Stimulated activated CD4-positive, alpha-beta T cell treated with anti-CD3 and anti-CD28 coated beads, Interleukin-1b, Interleukin-23, amount 100 ng/mL, for 1 hour (primary cell): Measurements from ENCODE around the gene VMP1.
A peak's percentile ranks its signal among the peaks of the same experiment; 100 is the strongest.

Experiments used
- DNase-seq, 2 donors: peaks; one replicate each; pipeline ENCODE4 v3.0.0-alpha.2; 2020; ENCODE audit warnings: low read depth in 2 of 2

VMP1 gene

DNA sequence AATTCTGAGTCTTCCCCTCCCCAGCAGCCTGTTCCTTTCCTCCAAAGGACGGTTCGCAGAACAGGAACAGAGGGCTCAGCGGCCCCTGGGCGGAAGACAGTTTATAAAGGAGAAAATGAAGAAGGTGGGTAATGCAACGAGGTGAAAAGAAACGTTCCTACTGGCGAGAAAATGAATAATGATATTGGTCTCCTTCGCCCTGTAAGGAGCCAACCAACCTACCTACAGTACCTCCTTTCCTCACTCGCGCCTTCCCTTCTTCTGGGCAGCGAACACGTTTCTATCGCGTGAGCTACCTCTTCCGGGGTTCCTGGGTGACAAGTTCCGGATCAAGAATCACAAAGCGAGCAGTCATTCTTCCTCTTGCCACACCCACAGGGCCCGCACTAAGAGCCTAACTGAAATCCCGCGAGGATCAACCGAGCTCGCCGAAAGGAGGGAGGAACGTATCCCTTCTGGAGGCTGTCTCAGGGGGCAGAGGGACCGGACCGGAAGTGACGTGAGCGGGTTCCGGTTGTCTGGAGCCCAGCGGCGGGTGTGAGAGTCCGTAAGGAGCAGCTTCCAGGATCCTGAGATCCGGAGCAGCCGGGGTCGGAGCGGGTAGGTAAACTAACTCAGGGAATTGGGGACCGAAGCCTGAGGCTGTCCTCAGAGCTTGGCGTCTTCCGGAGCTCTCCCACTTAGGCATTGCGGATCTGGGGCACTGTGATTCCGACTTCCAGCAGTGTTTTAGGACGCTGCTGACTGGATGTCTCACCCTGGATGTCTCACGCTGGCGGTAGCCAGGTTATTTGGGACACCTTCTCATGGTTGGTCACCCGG lies at the start of gene VMP1, which contains the start of gene PTRH2:
VMP1 (plus strand) TSS at position 506 of the 822 bp plus-strand sequence. CDS start 23,793 bp downstream, outside the sequence.
PTRH2 (minus strand) TSS at position 282 of the 822 bp plus-strand sequence. CDS start 9,452 bp downstream, outside the sequence.
- DNase-seq = peak; percentile 72 to 77

DNA sequence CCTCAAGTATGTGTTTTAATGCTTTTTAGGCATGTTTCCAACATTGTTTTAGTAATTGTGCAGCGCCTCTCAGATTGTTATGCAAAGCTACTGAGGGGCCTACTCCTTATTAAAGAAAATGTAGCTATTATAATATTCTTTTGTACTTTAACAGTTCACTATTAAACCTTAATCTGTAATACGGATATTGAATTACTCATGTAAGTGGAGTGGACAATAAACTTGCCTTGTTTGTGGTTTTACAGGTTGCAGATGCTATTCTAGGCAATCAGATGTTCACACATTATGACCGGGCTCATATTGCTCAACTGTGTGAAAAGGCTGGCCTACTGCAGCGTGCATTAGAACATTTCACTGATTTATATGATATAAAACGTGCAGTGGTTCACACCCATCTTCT lies 41.2 kb upstream of the VMP1 start:
- no peak for DNase-seq

DNA sequence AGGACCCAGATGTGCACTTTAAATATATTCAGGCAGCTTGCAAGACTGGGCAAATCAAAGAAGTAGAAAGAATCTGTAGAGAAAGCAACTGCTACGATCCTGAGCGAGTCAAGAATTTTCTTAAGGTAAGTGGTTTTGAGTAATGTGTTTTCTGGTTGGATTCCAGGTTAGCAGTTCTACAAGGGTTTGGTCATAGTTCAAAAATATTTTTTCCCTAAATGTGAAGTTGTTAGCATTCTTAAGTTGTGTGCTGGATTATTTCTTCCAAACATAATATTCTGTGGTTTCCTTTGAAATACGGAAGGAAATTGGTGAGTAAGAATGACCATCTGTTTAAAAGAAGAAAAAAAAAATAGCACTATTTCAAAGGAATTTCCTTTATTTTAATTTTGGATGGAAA lies 38.6 kb upstream of the VMP1 start:
- no peak for DNase-seq

DNA sequence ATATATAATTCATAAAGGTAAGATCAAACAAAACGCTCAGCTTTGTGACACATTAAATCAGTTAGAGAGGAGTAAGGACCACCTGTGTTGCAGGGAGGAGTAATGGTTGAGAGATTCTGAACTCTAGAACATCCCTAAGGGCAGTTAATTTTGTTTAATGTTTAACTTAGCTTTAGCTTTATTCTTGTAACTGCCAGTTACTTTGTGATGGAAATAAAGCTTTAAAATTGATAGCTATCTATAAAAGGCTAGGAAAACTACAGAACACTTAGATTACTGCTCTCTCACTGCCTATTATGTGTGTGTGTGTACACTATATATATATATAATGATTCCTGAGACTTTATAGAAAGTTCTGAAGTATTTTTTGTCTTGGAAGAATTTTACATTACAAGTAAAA lies 38.0 kb upstream of the VMP1 start:
- no peak for DNase-seq

DNA sequence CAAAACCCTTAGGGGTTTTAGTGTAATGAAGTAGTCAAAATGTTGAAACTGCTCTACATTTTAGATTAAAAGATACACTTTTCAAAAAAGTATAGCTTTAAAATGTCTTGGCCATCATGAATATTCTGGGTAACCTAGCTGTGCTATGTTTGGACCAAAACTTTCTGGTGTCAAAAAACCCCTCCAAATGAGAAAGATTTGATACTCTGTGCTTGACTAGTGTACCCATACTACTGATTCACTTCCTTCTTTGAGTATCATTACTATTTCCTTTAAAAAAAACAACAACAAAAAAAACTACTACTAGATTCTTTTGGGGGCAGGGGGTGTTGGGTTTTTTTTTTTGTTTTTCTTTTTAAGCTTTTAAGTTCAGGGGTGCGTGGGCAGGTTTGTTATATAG lies 37.5 kb upstream of the VMP1 start:
- no peak for DNase-seq

DNA sequence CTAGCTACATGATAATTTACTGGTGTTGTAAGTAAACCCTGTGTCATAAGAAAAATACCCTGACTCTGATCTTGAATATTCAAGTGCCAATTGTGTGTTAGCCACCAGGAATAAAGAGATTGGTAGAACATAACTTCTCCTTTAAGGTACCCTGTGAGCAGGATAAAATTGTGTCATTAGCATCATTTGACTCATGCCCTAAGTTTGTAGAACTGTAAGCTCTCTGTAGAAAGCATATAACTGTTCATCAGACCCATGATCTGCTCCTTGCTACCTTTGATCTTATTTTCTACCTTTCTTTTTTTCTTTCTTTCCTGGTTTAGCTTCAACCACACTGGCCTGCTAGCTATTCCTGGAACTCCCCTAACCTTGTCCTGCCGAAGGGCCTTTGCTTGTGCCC lies 36.1 kb upstream of the VMP1 start:
- DNase-seq = no peak

DNA sequence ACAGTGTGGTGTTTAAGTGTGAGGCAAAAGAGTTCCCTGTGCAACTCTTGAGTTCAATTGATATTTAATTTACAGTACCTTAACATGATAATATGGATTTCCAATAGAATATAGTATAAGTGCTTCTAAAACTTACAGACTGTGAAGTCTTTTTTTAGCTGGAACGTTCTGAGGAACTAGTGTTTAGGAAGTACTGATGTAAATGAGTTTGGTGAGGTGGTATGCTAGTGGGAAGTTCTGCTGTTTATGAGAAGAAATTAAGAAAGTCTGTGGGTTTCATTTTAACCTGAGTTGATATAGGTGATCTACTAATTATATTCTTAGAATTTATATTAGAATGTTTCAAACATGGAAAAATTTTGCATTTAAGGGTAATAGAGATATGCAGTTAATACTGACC lies 32.2 kb upstream of the VMP1 start:
- no peak for DNase-seq

DNA sequence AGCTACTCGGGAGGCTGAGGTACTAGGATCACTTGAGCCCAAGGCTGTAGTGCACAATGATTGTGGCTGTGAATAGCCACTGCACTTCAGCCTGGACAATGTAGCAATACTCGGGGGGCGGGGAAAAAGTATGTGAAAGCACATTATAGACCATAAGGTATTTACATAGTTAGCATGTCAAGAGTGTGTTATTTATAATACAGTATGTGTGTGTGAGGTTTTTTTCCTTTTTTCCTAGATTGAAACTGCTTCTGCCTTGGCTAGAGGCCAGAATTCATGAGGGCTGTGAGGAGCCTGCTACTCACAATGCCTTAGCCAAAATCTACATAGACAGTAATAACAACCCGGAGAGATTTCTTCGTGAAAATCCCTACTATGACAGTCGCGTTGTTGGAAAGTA lies 30.7 kb upstream of the VMP1 start:
- DNase-seq = no peak

DNA sequence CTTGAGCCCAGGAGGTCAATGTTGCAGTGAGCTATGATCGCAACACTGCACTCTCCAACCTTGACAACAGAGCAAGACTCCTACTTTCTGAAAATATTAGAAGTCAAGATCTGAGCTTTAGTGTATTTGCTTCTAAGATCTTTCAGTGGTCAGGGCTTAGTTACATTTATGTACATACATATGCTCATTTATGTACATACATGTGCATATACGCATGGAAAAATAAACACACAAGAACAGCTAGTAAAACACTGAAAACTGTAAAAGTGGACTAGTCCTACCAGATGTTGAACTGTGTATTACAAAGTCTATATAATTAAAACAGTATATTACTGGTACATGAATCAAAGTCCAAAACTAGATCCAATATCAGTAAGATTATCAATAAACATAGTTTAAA lies 28.5 kb upstream of the VMP1 start:
- no peak for DNase-seq

DNA sequence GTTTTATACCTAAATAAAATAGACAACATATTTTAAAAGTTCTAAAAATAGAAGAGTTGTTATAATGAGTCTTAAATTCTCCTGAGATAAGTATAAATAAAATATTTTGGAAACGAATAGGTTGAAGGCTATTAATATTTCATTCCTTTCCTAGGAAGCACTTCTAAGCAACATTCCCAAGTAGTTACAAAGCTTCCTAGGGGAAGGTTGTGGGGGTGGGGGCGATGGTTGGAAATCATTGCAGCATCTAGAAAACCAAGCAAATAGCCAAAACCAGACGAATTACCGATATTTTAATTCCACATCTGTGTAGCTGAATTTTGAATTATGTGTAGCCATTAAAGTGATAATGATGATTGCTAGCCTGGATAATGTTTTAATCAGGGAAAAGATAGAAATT lies 27.1 kb upstream of the VMP1 start:
- DNase-seq = no peak

DNA sequence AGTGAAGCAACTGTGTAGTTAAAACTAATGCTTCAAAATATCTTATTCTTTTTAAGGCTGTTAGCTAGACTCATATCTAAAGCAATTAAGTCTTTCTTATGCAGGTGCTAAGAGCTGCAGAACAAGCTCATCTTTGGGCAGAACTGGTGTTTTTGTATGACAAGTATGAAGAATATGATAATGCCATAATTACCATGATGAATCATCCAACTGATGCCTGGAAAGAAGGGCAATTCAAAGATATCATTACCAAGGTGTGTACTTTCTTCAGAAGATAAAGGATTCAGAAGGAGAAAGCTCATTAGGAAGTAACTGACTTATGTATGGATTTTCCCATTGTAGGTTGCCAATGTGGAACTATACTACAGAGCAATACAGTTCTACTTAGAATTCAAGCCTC lies 24.2 kb upstream of the VMP1 start:
- DNase-seq = no peak

DNA sequence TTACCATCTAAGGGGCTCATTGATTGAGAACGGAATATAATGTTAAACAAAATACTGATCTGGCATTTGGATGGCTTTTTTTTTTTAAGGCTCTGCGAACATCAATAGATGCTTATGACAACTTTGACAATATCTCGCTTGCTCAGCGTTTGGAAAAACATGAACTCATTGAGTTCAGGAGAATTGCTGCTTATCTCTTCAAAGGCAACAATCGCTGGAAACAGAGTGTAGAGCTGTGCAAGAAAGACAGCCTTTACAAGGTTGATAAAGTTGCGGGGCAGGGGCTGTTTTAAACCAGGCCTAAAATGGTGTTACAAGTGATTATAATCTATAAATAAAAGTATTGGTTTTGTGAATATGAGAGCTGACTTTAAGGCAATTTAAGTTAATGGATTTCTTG lies 22.5 kb upstream of the VMP1 start:
- DNase-seq = no peak

DNA sequence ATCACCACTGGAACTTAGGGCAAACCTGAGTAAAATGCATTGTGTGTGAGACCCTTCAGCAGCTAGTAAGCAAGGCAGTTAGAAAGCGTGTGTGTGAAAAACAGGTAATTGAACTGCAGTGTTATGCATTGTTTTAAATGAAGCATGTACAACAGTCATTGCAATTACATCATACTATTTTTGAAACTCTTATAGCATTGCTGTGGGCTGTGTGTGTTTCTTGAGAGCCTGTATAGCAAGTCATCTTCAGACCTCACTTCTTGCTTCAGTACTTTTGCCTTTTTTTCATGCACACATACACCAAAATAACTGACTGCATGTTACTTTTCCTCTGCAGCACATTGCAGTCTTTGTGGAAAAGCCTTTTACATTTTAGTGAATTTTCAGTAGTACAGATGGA lies 19.4 kb upstream of the VMP1 start:
- DNase-seq = no peak

DNA sequence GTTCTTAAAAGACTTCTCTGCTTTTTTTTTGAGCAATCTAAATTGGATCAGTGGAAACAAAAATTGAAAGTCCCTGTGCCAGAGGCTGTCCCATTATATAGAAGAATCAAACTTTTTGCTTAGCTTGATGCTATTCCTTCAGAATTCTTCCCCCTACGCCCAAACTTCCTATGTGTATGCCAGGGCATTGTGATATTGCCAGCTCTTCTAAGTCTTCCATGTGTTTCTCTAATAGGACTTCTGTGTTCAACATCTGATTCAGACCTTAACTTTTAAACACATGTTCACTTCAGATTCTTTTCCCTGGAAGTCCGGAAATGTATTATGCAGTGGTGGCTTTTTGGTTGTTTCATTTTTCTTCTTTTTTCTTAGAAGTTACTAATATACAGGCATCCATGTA lies 19.0 kb upstream of the VMP1 start:
- no peak for DNase-seq

DNA sequence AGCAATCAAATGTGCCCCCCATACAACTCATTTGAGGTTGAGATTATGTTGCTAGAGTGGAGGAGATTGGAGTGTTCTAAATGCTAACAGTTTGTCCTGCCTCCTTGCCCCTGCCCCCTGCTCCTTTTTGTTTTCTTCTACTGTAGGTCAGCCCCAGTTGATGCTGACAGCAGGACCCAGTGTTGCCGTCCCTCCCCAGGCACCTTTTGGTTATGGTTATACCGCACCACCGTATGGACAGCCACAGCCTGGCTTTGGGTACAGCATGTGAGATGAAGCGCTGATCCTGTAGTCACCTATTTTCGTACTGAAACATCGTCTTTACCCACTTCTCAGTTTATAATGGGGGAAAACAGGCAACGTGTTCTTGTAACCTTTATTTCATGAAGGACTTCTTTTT lies 13.9 kb upstream of the VMP1 start:
- DNase-seq = no peak

DNA sequence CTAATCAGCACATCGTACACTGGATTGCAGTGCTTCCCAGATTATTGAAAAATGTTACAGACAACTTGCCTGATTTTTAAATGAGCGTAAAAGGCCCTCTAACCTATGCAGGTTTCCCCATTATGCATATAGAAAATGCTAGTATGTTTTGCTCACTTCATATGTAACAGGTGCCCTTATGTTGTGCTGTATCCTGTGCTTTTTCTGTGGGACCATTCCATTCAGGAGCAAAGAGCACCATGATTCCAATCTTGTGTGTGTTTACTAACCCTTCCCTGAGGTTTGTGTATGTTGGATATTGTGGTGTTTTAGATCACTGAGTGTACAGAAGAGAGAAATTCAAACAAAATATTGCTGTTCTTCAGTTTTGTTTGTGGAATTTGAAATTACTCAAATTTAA lies 13.1 kb upstream of the VMP1 start:
- DNase-seq = no peak

DNA sequence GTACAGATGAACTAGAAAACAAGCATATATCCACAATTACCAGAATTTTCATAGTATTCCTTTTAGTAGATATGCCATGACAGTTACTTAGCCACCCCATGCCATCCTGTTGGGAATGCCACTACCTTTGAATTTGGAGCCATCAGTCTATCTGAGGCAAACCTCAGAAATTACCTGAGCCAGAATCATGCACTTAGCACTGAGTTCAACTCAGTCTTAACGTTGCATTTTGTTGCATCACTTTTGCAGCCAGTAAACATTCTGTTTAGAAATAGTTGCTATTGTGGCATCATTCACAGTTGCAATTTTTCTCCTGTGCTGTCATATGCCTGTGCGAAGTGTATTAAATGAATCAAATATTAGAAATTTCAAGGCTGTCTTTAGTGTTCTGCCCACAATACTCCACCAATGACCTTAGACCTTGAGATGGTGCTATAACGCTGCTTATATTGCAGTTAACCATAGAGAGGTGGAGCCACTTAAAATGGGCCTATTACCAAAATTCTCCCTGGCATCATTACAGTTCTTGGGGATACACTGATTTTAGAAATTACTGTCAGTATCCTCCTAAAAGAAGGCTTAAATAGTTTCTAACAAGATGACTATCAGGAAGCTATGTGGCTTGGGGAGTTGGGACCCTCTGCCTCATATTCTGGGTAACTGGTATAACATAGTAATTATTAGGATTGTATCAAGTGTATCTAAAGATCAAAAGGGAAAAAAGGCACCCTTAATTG lies 11.3 kb upstream of the VMP1 start:
- no peak for DNase-seq

DNA sequence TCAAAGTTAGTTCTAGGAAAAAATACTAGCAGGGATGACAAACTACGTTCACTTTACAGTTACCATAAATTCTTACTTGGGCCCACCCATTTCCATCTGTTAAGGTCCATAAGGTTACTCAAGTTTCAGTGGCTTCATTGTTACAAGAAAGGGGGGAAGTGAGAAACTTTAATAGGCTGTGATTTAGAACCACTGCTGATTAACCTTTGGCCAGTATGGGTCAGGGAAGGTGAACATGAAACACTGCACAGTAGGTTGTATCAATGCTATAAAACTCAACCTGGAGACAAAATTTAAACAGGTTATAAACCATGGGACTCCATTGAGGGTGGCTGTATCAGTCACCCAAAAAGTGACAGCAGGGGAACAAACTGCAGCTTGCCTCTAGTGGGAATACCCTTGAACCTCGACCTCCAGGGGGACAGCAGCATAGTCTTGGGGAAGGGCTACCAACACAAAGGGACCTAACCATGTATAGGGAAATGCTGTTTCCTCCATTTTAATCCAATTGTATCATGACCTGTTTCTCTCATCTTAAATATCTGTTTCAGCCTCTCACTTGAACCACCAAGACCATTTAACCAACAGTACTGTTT lies 10.7 kb upstream of the VMP1 start:
- DNase-seq = no peak

DNA sequence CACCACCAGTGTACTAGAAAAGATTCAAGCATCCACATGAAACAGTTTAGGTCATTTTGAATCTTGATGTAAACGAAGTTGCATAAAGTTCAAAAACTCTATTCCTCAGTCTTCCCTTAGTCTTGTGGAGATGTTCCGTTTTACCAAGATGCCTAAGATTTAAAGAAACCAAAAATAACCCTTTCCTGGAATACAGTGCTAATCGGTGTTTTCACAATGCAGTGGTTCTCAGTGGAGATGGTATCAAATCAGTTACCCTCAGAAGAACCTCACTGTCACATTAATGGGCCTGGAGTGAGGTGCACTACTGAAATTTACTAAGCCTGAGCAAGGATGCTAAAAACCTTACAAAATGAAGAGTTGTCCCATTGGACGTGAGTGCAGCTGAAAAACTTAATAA lies 9.3 kb upstream of the VMP1 start:
- no peak for DNase-seq

DNA sequence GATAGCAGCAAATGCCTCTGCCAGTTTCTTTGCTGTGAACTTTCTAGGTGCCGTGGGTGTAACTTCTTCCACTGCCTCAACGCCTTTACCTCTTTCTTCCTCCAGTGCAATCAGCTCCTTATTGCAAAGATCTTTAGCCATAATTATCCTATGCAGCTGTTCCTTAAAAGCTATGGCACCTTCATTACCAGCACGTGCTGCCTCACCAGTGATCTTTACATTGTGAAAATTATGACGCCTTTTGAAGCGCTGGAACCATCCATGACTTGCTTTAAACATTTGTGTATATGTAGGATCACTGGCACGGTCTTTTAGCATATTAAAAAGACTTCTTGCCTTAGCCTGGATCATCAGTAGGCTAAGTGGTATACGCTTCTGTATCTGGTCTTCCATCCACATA lies 8.2 kb upstream of the VMP1 start:
- DNase-seq = no peak

DNA sequence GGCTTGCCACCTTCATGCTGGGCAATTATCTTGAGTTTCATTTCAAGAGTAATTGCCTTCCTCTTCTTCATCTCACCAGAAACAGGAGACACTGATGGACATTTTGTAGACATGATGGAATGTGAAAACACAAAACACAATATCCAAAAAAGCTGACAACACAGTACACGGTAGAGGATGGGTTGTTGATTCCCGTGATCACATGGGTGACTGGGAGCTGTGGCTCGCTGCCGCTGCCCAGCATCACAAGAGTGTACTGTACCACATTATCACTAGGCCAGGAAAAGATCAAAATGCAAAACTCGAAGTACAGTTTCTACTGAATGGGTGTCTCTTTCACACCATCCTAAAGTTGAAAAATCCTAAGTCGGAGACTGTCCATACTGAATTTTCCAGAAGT lies 7.7 kb upstream of the VMP1 start:
- DNase-seq = no peak

DNA sequence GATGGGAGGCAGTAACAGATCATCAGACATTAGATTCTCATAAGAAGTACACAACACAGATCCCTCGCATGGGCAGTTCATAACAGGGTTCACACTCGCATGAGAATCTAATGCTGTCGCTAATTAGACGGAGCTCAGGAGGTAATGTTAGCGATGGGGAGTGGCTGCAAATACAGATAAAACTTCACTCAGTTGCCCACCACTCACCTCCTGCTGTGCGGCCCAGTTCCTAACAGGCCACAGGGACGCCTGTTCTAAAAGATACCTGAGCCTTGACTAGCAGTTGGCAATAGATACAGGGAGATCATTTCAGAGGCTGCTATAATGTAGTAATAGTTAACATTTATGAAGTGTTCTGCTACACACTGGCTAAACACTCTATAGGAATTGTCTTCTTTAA lies 5.2 kb upstream of the VMP1 start:
- no peak for DNase-seq

DNA sequence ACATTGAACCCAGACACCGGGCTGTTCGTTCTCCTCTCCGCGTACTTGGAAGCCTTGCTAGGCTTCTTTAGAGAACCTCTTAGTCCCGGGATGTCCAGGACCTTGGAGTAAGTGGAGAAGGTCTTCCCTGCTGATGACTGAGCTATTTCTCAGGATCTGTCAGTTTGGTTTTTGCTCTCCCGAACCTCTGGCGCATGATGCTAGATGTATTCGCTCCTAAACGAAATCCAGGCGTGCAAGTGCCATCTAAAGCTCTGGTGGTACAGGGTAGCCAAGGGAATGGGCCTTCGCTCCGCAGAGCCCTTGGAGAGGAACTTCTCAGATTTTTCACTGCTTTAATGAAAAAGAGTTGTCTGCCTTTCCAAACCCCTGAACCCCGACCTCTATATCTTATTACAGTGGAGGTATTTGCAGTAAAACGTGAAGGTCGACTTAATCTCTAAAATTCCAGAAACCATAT lies 547 bp downstream of the VMP1 start:
- DNase-seq = no peak
